ENCODE data around the gene LGALS9. TPM values are rescaled to one million over a fixed set of nuclear protein-coding genes. Genes with fewer than 3 reads are reported as not detected.

LGALS9 gene
- total and polyA plus RNA-seq, 9 of the 15 experiments (the other 6 are each of a cell fraction or from before 2014, with no cell fraction given), result 0.45 to 6.9 (median 2.8) TPM

GRCh38 chr17:27657620-27658019, 26.6 kb downstream of the LGALS9 start:
- peak in 1 of 4 experiments; percentile 48 for DNase-seq (ENCODE audit: extremely low read depth in 1 of 4, low spot score in 3 of 4)
- intact Hi-C loops (cut with micrococcal nuclease) (no loop called here), in situ Hi-C loops (cut with MboI) (loop anchor here (5.0 to 10.0 kb wide), 3 partner anchors 105 to 423 kb away; no protein-coding TSS in a partner anchor)
- Histone ChIP-seq H3K4me1 (replicated peaks in 1 of 2; ENCODE audit: control insufficient read depth in 2 of 2, insufficient read depth in 2 of 2, low read length in 2 of 2) (peaks cover 3 to 14% of the 10 kb centered on the region in 2 experiments; a peak in 3 of 5 replicates), H4K20me1 (replicated peaks; ENCODE audit: control insufficient read depth, insufficient read depth, low read length) (no peaks in the 10 kb centered on the region), H3K27me3 (ENCODE audit: control insufficient read depth in 2 of 2, insufficient read depth in 2 of 2, low read length in 2 of 2) (no peaks in the 10 kb centered on the region), H3K36me3 (ENCODE audit: control insufficient read depth, insufficient read depth, low read length) (no peaks in the 10 kb centered on the region), H3K79me2 (ENCODE audit: control insufficient read depth, insufficient read depth, low read length) (no peaks in the 10 kb centered on the region), H3K9me3 (replicated peaks; ENCODE audit: control insufficient read depth, insufficient read depth, low read depth, low read length) (no peaks in the 10 kb centered on the region), H3K4me2 (ENCODE audit: insufficient read depth, low read length) (no peak overlapping the region), H3K27ac (ENCODE audit: extremely low read depth, low read depth, low read length) (no peak overlapping the region), H3K4me3 (no peak overlapping the region), H3K9ac (ENCODE audit: insufficient read depth in 1 of 2, low read depth in 2 of 2, low read length in 2 of 2) (no peak overlapping the region), H2AFZ (ENCODE audit: low read depth, low read length) (no peak overlapping the region), H3K9me1 (ENCODE audit: control insufficient read depth, insufficient read depth, low read length) (no peaks in the 10 kb centered on the region)
- POLR2A ChIA-PET, result interaction anchor here (0.7 kb wide), 1 partner anchor 44 kb away, joined by 3 read pairs; no protein-coding TSS in a partner anchor
- ATAC-seq, result no peak
- CTCF ChIA-PET (ENCODE audit: low intra/inter-chr PET ratio), result interaction anchor here (0.7 kb wide), 1 partner anchor 100 kb away, joined by 3 read pairs; no protein-coding TSS in a partner anchor
- 0% methylated on average over 5 of the region's 5 CpGs for WGBS (ENCODE audit: insufficient coverage, low coverage, missing lambda C conversion rate)
- no peak for FAIRE-seq
- no TSS peak for BruUV-seq (replicated peaks)
- TF ChIP-seq HDAC1 (IDR thresholded peaks at IDR 0.05) (peak in 1 of 2 experiments; percentile 64; a peak in 1 of 4 replicates), EHMT2 (IDR thresholded peaks at IDR 0.05) (peak; percentile 95), HNRNPUL1 (IDR thresholded peaks at IDR 0.05; ENCODE audit: low read length) (no peak), TFE3 (CRISPR knock-in tag; IDR thresholded peaks at IDR 0.05) (no peak), MIER1 (IDR thresholded peaks at IDR 0.05; ENCODE audit: low read depth) (peak; percentile 93), SIN3A (IDR thresholded peaks at IDR 0.05; ENCODE audit: borderline replicate concordance in 2 of 2, control insufficient read depth in 1 of 2, low read depth in 2 of 2, low read length in 2 of 2) (peak in 1 of 2 experiments; percentile 61; a peak in 1 of 4 replicates), AFF1 (IDR thresholded peaks at IDR 0.05; ENCODE audit: low read depth in 1 of 2, partially characterized antibody in 2 of 2) (peak in 1 of 2 experiments; percentile 51), MAX (CRISPR knock-in tag; IDR thresholded peaks at IDR 0.05) (peak; percentile 20; the same call in 1 of the 2 replicates), CHD4 (IDR thresholded peaks at IDR 0.05; ENCODE audit: insufficient read depth, insufficient replicate concordance, low read depth, low read length, poor library complexity, severe bottlenecking) (no peak), ZBTB1 (CRISPR knock-in tag; IDR thresholded peaks at IDR 0.05; ENCODE audit: borderline replicate concordance, low read depth) (no peak), HDAC2 (IDR thresholded peaks at IDR 0.05) (0 out of 2 replicates have a peak, but pooled peaks have one; percentile 21), MCM7 (IDR thresholded peaks at IDR 0.05) (no peak), MNT (conservative IDR thresholded peaks at IDR 0.05) (peak; percentile 78 to 87; a peak in 3 of 4 replicates)
